ENCODE results near the gene ALPK1.

The ALPK1 gene

DNA sequence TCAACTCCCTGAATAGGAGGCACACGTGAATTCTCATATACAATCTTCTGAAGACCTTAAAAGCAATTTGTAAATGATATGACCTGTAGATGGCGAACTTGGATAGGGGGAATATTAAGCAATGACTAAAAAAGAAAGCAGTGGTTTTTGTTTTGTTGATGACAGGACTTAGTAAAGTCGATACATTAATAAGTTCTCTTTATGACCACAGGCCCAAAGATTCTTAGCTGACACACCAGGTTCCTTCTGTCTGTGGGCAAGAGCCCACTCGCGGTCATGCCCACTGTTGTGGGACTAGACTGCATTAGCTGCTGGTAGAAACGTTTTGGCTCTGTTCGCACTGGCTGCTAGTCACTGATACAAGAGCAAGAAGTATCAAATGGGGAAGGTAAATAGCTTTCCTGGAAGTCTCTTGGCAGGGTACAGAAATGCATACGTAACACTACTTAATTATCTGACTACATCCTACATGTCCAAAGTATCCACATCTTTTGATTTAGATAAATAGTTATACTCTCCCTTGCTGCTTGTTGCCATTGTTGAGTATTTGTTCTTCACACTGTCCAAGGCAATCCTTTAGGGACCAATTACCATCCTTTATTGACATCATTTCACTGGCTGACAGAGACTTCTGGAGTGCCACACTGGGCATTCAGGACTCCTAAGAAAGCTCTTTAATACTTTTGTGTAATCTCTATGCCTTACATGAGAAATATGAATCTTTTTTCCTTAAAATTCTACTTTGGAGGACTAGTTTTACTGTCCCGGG is 31.0 kb downstream of the ALPK1 start:
- DNase-seq (ENCODE audit: low read depth, low spot score) = peak; percentile 11

DNA sequence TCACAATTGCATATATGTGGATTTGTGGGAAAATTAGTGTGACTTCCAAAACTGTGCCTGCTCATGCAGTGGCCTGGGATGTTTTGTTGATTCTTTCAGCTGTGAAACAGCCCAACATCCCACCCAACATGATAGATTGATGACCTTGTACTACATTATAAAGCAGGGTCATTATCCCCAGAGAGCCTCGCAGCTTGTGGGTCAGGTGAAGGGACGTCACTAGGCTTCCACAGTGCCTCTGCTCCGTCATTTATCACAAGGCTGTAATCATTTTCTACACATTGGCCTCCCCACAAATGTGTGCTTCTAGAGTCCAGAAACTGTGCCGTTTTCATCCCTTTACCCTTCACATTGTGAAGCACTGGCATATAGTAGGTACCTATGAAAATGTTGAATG is 31.6 kb downstream of the ALPK1 start:
- DNase-seq (ENCODE audit: low read depth, low spot score) = no peak

- DNase-seq (ENCODE audit: low read depth, low spot score) = no peak
Observed at GRCh38 chr4:112329672-112330375, 32.7 kb downstream of the ALPK1 start.

- no peak for DNase-seq (ENCODE audit: low read depth, low spot score)
Observed at GRCh38 chr4:112330921-112331320, 33.8 kb downstream of the ALPK1 start.

DNA sequence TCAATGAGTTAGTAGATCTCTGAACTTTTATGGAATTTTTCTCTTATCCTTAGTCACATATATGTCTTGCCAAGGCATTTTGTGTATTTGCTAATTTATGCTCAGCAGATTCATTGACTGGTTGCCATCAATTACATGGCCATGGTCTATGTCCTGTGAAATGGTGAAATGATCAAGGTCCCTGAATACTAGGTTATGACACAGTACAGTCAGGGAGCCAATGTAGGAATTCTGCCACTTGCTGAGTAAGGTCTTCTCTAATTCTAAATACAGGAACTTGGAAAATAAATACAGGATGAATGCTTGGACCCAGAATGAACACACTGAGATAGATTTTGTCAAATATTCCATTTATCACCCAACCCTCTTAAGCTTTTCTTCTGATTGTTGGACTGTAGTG is 35.2 kb downstream of the ALPK1 start:
- no peak for DNase-seq (ENCODE audit: low read depth, low spot score)

- DNase-seq (ENCODE audit: low read depth, low spot score) = no peak
Observed at GRCh38 chr4:112340023-112340422, 42.9 kb downstream of the ALPK1 start.

GRCh38 chr4:112341033-112341432 is 43.9 kb downstream of the ALPK1 start:
- DNase-seq (ENCODE audit: low read depth, low spot score) = no peak

GRCh38 chr4:112343330-112344080 is 46.3 kb downstream of the ALPK1 start:
- no peak for DNase-seq (ENCODE audit: low read depth, low spot score)

DNA sequence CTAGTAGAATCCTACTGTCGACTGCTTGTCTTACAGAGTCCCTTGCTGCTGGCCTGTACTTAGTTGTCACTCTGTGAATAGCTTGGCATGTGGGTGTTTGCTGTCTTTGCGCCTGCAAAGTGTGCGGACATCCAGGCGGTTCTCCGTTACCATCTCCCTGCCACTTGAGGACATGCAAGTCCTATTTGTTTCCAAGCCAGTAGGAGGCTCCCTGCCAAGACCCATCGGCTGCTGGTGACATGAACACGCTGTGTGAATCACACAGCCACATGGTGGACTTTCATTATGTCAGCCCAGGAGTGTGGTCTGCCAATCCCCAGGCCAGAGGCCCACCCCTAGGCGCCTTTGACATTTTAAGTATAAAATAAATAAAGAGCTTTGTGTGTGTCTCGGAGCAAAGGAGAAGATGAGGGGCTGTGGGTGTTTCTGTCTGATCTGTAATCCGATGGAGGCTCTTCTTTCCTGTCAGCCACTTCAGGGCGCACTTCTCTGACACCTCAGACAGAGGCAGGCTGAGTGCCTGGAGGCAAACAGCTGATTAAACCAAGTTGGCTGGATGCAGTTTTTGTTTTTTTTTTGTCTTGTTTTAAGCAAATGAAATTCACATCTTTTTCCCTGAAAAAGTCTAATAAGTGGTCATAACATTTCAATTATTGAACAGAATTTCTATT is 51.5 kb downstream of the ALPK1 start:
- DNase-seq (ENCODE audit: low read depth, low spot score) = peak; percentile 88

DNA sequence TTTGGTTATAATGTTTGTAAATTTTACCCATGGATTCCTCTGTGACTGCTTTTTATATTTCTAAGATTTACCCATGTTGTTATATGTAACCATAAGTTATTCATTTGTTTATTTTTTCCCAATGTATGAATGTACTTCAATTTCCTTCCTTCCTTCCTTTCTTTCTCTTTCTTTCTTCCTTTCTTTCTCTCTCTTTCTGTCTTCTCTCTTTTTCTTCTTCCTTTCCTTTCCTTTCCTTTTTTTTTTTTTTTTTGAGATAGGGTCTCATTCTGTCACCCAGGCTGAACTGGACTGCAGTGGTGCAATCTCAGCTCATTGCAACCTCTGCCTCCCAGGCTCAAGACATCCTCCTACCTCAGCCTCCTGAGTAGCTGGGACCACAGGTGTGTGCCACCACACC is 55.6 kb downstream of the ALPK1 start:
- no peak for DNase-seq (ENCODE audit: low read depth, low spot score)

DNA sequence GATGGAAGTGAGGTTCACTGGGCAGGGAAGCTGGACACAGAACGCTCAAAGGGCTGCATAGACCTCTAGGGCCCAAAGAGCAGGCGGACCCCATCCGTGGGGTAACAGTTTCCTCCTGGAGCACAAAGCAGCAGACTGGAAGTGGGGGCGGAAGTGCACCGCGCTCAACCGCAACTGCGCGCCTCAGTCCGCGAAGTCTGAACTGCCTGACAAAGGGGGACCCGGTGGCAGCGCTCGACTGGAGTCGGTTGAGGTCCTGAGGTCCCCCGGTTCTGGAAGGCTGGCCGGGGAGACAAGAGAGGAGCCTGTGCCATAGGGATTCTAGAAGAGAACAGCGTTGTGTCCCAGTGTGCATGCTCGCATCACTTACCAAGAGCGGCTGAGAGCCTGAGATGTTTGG is 58.5 kb downstream of the ALPK1 start:
- DNase-seq (ENCODE audit: low read depth, low spot score) = no peak

- DNase-seq (ENCODE audit: low read depth, low spot score) = no peak
Observed at GRCh38 chr4:112357453-112357852, 60.3 kb downstream of the ALPK1 start.

GRCh38 chr4:112357897-112358296 is 60.7 kb downstream of the ALPK1 start:
- DNase-seq (ENCODE audit: low read depth, low spot score) = no peak

DNA sequence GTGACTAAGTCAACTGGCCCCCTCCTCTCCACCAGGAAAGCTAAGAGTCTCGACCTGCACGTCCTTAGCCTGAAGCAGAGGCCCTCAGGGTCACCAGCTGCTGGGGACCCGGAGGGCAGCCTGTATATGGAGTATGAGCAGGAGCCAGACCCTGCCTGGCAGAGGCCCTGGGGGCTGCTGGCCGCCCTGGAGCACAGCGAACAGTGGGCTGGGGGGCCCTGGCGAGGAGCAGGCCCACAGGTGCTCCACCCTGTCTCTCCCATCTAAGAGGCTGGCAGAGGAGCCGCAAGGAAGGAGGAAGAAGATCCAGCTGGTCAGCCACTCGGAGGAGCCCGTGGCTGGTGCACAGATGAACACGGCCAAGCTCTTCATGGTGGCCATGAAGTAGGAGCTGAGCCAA is 61.2 kb downstream of the ALPK1 start:
- no peak for DNase-seq (ENCODE audit: low read depth, low spot score)

DNA sequence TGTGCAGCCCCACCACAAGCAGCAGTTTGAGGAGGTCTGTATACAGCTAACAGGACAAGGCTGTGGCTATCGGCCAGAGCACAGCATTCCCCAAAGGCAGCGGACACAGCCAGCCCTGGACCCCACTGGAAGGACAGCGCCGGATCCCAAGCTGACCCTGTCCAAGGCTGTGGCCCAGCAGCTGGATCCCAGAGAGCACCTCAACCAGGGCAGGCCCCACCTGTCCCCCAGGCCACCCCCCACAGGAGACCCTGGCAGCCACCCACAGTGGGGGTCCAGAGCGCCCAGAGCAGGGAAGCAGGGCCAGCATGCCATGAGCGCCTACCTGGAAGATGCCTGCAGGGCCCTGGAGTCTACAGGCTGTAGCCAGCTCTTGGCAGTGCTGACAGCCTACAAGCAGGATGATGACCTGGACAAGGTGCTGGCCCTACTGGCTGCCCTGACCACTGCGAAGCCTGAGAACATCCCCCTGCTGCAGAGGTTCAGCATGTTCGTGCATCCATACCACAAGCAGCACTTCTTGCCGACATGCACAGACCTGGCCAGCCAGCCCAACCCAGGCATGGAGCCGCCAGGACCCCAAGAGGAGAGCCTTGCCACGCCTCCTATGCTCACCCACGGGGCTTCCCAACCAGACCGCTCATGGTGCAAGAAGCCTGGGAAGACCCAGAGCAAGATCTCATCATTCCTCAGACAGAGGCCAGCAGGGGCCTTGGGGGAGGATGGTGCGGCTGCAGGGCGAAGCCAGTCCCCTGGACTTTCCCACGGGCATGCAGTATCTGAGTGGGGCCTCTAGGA is 62.0 kb downstream of the ALPK1 start:
- DNase-seq (ENCODE audit: low read depth, low spot score) = no peak

- DNase-seq (ENCODE audit: low read depth, low spot score) = peak; percentile 97
Observed at GRCh38 chr4:112361181-112361791, 64.1 kb downstream of the ALPK1 start.

DNA sequence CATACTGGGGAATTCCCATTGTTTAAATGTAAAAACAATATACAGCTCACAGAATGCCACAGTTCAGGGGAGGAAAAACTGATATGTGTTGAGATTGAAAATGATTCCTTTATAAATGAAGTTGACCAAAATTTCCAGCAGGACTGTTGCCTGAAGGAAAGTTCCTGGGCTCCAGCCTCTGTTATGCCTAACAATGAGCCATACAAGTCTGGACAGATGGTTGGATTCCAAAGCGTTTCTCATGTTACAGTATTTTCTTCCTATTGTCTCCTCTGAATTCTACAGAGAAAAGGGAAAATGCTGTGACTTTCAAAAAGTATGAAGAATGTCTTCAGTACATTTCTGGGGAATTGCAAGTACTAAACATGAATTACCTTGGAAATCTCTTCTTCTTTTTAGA is 73.3 kb downstream of the ALPK1 start:
- DNase-seq (ENCODE audit: low read depth, low spot score) = no peak

DNA sequence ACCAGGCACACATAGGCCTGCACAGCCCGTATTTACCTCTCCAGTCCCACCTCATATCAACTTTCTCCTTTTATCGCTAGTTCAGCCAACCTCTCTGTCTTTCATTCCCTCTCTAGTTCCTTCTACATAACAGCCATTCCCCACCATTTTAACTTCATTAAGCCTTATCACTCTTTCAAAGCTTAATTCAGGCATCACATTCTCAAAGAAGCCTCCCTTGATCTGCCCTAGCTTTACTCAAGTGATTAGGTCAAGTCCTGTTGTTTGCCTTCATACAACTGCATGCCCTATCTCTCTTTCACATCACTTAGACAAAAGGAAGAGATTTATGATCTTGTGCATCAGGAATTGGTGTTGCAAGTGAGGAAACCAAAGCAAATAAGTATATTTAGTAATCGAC is 74.2 kb downstream of the ALPK1 start:
- no peak for DNase-seq (ENCODE audit: low read depth, low spot score)

- no peak for DNase-seq (ENCODE audit: low read depth, low spot score)
Observed at GRCh38 chr4:112374850-112375249, 77.7 kb downstream of the ALPK1 start.

GRCh38 chr4:112377171-112377570 is 80.0 kb downstream of the ALPK1 start:
- DNase-seq (ENCODE audit: low read depth, low spot score) = no peak

Data from ELF-1 (cell line).